Stimulated activated CD4-positive, alpha-beta T cell treated with anti-CD3 and anti-CD28 coated beads, Interleukin-4, amount 100 ng/mL, for 24 hours (primary cell): ENCODE measurements around the gene IRS4.

Source experiments
- DNase-seq: peaks from one replicate; pipeline ENCODE4 v3.0.0-alpha.2; 2020

IRS4 gene

DNA sequence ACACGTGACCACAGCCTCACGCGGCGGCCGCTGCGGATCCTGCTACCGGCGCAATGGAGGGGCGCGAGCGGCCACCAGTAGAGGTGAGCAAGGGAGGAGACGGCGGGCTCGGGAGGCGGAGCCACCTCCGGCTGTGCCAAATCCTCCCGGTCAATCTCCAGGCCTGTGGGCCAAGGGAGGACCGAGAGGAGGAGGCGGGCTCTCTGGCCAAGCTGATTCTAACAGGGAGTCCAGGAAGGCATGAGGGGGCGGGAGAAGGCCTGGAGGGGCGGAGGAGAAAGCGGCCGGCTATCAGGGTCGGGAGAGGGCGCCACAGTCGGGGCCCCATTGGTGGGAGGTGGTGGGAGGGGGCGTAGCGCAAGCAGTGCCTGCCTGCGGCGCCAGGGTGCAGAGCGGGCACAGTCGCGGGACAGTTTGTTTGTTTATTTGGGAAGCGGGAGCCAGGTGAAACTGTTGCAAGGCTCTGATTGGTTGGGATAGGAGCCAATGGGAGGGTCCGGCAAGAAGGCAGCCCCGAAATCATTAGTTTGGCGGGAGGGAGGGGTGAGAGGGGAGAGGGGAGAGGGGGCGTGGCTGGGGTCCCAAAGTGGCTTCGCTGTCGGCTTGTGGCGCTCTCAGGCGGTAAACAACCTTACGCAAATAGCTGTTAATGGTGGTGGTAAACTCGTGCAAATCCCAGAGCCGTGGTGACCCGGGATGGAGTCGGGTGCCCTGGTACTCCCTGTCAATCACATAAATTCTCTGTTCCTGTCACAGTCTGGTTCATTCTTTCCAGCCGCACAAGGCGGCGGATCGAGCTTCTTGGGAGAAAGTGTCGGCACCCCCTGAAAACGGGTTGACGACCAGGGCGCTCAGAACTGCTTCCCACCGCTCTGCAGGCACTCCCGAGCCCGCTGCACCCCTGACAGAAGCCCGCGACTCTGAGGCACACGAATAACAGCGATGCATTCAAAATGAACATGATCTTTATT, at the start of gene IRS4:
TSS of gene IRS4 (minus strand) at position 55 of the 971 bp plus-strand sequence.
- DNase-seq = no peak

DNA sequence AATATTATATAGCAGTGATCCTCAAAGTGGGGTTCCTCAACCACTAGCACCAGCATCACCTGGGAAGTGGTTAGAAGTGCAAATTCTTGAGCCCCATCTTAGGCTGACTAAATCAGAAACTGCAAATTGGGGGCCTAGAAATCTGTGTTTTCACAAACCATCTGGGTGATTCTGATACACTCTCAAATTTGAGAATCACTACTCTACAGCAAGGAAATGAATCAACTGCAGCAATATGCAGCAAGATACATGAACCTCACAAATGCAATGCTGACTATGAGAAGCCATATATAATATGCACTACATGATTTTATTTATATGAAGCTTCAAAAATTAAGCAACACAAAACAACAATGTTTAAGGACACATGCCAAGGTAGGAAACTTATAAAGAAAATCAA, 36.2 kb upstream of the IRS4 start:
- DNase-seq = no peak

DNA sequence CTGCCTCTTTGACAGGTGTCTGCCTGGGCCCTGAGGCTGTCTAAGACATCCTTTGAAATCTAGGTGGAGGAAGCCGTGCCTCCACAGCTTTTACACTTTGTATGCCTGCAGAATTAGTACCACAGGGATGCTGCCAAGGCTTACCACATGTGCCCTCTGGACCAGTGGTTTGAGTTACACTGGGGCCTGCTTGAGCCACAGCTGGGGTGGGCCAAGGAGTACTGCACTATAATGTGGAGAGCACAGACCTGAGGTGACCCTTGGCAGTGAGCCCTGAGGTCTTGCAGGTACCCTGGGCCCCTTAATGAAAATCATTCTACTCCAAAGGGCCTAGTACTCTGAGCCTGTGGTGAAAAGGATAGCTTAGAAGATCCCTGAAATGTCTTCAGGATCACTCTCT, 27.2 kb upstream of the IRS4 start:
- no peak for DNase-seq

DNA sequence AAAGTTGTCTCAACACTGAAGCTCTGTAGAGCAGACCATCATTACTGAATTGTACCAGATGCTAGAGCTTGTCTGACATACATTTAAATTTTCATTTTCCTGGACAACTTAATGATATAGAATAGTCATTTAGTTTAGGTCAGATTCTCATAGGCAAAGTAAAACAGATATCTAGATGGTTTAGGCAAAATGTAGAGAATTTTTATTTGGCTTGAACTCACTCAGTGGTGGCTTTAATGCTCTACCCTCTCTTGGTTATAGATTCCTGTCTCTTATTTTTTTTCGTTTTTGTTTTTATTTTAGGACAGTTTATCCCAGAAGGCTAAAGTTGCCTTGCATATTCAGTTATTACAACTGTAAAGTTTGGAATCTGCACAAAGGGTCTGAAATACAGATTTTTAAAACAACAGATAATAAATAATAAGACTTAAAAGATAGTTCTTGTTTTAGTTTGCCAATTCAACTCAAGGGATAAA, 4.0 kb upstream of the IRS4 start:
- no peak for DNase-seq

DNA sequence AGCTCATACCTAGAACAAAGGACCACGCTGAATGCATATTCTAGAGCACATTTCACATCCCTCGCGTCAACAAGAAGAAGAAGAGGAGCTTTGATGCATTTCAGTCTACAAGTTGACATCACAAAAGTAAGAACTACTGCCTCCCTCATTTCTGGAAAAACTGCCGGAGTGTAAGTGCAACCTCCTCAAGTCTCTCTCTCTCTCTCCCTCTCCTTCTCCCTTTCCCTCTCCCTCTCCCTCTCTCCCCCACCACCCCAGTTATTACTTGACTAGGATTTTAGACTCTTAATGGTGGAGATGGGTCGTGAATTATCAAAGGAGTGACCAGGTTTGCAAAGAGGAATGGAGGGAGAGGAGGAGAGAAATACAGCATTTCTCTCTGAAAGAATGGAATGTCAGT, 1.4 kb upstream of the IRS4 start:
- DNase-seq = no peak

DNA sequence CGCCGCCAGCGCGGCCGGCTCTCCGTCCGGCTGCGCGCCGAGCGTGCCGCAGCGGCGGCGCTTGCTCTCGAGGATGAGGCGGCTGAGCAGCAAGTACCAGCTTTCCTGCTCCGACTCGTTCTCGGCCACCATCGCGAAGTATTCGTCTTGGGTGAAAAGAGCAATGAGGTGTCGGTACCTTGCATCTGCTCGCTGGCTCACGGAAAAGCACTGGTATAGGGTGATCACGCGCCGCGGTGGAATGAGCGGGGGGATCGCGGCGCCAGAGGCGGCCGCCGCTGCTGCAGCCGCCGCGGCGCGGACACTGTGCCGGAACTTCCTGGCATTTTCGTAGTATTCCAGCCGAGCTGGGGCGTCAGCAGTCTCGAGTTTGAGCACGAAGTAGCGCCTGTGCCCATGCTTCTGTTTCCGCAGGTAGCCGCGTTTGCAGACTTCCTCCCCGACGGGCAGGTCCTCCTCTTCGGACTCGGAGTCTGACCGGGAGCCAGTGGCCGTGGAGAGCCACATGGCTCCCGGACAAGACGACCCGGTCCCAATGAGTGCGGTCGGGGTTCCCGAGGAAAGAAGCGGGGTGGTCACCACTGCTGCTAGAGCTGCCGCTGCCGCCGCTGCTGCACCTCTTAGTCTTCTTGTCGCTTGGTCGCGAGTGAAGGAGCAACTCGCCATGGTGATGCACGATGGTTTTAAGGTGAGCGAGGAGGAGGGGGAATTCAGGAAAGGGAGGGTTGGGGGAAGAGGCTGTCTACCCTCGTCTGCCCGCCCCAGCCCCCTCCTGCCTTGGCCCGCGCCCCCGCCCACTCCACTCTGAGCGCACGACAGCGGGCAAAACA, 469 bp downstream of the IRS4 start:
- DNase-seq = no peak

DNA sequence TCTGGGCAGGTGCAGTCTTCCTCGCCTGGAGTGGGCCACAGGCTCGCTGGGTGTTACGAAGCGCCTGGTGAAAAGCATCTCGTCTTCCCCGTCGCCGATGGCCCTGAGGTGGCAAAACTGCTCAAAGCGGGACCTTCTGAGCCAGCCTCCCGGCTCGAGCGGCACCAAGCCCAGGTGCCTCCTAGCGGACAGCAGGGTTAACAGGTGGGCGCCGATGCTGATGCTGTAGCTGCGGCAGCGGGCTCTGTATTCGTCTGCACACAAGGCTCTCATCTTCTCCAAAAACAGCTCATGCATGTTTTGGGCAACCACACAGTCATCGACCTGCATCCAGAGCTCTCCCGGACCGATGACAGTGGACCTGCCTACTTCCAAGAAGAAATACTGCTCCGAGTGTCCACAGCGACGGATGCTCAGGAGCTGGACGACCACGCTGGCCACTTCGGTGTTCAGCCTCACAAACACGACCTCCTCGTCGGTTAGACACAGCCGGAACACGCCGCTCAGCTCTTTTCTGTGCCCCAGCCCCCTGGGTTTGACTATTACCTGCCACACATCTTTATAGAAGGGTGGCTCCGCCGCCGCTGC, 1.2 kb downstream of the IRS4 start:
- no peak for DNase-seq

DNA sequence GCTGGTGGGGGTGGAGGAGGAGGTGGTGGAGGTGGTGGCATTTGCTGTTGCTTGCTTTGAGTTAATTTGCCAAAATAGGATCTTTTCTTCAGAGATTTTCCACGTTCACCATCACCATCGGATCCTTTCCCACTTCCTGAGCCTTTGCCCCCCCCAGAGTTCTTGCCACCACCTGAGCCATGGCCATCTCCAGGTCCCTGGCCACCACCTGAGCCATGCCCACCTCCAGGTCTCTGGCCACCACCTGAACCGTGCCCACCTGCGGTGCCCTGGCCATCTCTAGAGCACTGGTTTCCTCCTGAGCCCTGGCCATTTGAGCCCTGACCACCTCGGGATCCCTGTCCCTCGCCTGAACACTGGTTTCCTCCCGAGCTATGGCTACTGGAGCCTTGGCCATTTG, 1.9 kb downstream of the IRS4 start:
- DNase-seq = no peak

DNA sequence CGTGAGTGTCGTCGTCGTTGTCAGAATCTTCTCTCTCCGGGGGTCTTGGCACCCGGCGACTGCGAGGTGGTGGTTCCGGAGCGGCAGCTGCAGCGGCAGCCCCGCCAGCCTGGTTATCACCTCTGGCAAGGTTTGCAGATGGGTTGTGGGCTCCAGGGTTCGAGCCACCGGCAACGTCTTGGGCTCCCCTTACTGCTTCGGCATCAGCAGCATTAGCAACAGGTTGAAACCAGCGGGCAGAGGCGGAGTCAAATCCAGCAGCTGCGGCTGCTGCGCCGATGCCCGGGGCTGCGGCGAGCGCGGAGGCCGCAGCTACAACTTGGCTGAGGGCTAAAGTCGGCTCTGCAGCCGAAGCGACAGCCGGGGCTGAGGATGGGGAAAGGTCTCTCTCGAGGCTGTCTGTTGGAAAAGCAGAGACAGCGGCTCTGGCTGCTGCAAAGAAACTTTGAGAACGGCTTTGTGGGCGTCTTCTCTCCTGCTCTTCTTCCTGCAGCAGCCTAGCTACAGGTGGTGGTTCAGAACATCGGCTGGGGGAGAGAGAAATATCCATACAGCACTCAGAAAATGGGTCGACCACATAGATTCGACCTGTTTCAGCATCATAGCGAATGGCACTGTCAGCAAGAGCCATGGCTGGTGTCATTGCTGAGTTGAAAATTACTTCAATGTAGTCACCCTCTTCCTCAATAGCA, 3.6 kb downstream of the IRS4 start:
- DNase-seq = no peak

DNA sequence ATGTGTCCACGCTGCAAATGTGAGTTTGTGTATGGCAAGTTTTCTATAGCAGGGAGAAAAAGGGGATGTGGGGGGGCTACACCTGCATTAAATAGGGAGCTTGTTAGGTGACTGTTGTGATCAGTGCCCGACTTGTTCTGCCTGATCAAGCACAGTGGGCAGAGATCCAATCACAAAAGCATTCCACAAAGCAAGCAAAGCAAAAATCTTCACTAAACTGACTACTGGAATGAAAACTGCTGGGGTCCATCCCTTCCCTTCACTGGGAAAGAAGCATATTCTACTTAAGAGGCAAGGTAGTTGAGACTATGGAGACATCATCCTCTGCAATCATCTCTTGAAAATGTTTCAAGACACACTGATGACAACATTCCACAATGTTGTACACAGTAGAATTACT, 5.2 kb downstream of the IRS4 start:
- DNase-seq = no peak

DNA sequence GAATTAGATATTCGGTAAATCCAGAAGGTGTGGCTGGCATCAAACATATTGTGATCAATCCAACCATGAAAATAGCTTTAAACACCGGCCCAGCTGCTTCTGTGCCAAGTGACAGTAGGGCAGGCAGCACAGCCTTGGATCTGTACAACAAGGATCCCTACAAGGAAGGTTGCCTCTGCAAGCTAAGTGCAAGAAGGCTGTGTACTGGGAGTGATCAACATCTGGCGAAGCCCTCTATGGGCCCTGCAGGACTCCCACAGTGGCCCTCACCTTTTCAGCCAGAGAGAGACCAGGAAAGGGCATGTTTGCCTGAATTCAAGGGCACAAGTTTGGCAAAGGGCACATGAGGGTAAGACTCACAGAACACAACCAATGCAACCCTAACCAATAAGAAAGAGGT, 9.6 kb downstream of the IRS4 start:
- no peak for DNase-seq

DNA sequence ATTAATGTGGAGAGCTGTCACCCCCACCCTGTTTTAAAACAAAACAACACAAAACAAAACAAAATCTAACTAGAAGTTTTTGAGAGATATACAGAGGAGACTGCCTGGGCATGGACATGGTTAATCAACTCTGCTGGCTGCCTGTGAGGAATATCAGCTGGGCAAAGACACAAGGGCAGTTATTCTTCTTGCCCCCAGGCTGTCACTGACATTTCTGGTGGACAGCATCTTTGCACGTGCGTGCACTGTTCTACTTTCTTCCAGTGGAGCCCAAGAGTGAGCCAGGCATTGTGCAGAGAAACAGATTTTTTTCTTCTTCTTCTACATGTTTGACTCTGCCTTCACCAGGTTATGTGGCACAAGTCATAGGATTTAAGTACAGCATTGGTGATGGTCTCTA, 13.8 kb downstream of the IRS4 start:
- no peak for DNase-seq

DNA sequence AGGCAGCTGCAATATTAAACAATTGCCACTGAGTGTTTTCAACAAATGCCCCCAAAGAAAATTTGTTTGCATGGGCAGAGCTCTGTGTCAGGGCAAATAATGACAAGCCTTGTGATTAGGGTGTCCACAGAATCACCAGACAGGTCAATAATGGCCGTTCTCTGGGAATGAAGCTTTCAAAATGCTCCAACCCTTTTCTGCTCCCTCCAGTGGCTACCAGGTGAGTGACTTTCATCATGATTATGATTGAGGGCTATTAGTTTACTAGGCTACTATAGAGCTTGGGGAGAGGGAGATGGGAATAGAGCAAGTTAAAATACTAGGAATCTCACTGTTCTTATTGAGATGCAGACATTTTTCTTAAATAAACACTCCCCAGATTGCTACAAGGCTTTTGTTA, 23.5 kb downstream of the IRS4 start:
- DNase-seq = no peak

DNA sequence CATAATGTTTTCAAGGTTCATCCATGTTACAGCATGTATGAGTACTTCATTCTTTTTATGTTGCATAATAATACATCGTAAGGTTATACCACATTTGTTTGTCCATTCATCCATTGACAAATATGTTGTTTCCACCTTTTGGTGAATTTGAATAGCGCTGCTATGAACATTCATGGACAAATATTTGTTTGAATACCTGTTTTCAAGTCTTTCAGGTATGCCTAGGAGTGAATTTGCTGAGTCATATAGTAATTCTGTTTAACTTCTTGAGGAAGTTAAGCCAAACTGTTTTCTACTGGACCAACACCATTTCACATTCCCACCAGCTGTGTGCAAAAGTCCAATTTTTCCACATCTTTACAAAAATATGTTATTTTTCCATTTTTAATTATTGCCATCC, 31.5 kb downstream of the IRS4 start:
- no peak for DNase-seq

DNA sequence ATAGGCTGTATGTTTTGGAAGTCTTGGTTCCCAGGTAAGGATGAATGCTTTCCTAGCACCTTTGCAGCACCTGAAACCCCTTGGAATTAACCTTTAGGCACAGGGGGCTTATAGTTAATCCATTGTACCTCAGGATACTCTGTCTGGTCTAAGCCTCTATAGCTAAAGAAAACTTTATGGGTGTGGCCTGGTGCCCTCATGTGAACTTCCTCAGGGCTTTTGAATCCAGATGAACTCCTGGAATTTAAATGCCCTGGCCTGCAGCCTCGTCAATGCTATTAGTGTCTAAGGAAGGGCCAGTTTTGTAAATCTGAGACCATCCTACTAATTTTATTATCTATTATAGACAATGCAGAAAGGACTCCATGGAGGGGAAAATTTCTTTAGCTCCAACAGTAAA, 33.8 kb downstream of the IRS4 start:
- no peak for DNase-seq

DNA sequence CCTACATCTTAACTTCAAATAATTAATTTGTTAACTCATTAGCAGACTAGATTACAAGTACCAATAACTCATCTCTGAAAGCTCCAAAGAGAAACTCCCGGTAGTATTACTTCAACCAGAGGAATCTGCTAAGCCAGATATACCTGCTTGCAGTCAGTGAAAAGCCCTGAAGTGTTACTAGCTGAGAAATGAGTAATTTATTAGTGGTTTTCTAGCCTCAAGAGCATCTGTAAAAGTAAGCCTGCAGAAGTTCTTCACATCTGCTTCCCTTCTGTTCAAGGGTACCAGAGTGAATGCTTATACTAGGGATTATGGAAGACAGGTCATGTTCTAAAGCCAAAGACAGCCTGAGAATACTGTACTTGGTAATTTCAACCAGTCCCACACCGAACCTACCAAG, 34.7 kb downstream of the IRS4 start:
- DNase-seq = no peak

DNA sequence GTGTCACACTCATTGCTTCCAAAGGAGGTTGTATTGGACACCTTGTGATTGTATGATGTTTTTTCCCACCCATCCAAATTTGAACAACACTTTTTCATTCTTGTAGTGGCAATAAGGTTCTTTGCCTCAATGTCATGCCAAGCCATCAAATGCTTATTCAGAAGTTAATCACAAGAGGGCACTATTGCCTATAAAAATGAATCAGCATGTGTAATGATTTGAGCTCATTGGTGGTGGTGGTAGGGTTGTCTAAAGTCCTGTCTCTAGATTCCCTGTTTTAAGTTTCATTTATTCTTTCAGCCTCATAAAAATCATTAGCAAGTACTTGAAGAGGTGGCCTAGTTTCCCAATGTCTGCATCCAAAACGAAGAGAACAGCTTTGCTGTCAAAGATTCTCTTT, 37.0 kb downstream of the IRS4 start:
- no peak for DNase-seq

DNA sequence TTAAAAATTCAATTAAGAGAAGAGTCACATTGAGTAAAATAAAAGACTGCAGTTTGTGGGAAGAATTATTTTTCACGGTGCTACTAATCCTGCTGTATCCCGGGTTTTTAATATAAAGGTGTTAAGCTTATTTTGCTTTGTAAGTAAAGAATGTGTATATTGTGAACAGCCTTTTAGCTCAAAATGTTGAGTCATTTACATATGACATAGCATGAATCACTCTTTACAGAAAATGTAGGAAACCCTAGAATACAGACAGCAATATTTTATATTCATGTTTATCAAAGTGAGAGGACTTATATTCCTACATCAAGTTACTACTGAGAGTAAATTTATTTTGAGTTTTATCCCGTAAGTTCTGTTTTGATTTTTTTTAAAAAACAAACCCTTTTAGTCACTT, 39.7 kb downstream of the IRS4 start:
- no peak for DNase-seq
